Measurements from ENCODE around the gene GOT2. TPM values are rescaled to one million over a fixed set of nuclear protein-coding genes. Genes with fewer than 3 reads are reported as not detected.
"Not testable (repeated sequence)": the region's sequence is repeated elsewhere in the genome, so short reads cannot be mapped to it uniquely, and the experiment has no call there.

The GOT2 gene
- 83.2 and 85.0 TPM in 2 replicates for total RNA-seq

- intact Hi-C loops (cut with micrococcal nuclease), result loop anchor here (1.0 to 5.0 kb wide), 8 partner anchors 22 to 537 kb away; partner anchors contain the start of genes CSNK2A2, GINS3 and SLC38A7
These were observed at the start of gene GOT2 for GRCh38 chr16:58733671-58734458. Gene GOT2 (minus strand): TSS chr16:58734316. CDS start chr16:58734228, 88 bp downstream.

- intact Hi-C loops (cut with micrococcal nuclease), result not testable (repeated sequence)
These were observed 45.2 kb upstream of the GOT2 start for GRCh38 chr16:58779291-58779690.

GRCh38 chr16:58773870-58774269 is 39.8 kb upstream of the GOT2 start:
- intact Hi-C loops (cut with micrococcal nuclease), result no loop called here

- intact Hi-C loops (cut with micrococcal nuclease), result no loop called here
These were observed 34.0 kb upstream of the GOT2 start for GRCh38 chr16:58768145-58768544.

GRCh38 chr16:58767581-58767980 is 33.5 kb upstream of the GOT2 start:
- intact Hi-C loops (cut with micrococcal nuclease), result no loop called here

- intact Hi-C loops (cut with micrococcal nuclease), result loop anchor here (1.0 to 2.0 kb wide), 11 partner anchors 22 to 457 kb away; partner anchors contain the start of genes GINS3, GOT2 and SLC38A7
These were observed 22.7 kb upstream of the GOT2 start for GRCh38 chr16:58756650-58757332.

GRCh38 chr16:58755989-58756649 is 22.0 kb upstream of the GOT2 start:
- intact Hi-C loops (cut with micrococcal nuclease), result loop anchor here (1.0 to 2.0 kb wide), 11 partner anchors 22 to 457 kb away; partner anchors contain the start of genes GINS3, GOT2 and SLC38A7

GRCh38 chr16:58753711-58754134 is 19.6 kb upstream of the GOT2 start:
- intact Hi-C loops (cut with micrococcal nuclease), result no loop called here

GRCh38 chr16:58744497-58744896 is 10.4 kb upstream of the GOT2 start:
- intact Hi-C loops (cut with micrococcal nuclease), result no loop called here

- intact Hi-C loops (cut with micrococcal nuclease), result no loop called here
These were observed 7.9 kb upstream of the GOT2 start for GRCh38 chr16:58741976-58742375.

GRCh38 chr16:58741166-58741565 is 7.0 kb upstream of the GOT2 start:
- intact Hi-C loops (cut with micrococcal nuclease), result no loop called here

GRCh38 chr16:58738672-58739296 is 4.7 kb upstream of the GOT2 start:
- intact Hi-C loops (cut with micrococcal nuclease), result no loop called here

- intact Hi-C loops (cut with micrococcal nuclease), result not testable (repeated sequence)
These were observed 2.2 kb upstream of the GOT2 start for GRCh38 chr16:58736341-58736740.

GRCh38 chr16:58734459-58734787 is 307 bp upstream of the GOT2 start:
- intact Hi-C loops (cut with micrococcal nuclease), result loop anchor here (1.0 to 5.0 kb wide), 8 partner anchors 22 to 537 kb away; partner anchors contain the start of genes CSNK2A2, GINS3 and SLC38A7

GRCh38 chr16:58733248-58733670 is 857 bp downstream of the GOT2 start:
- intact Hi-C loops (cut with micrococcal nuclease), result loop anchor here (5.0 kb wide), 3 partner anchors 146 to 536 kb away; partner anchors contain the start of gene CSNK2A2

- intact Hi-C loops (cut with micrococcal nuclease), result loop anchor here (5.0 kb wide), 3 partner anchors 145 to 535 kb away; partner anchors contain the start of gene CSNK2A2
These were observed 1.4 kb downstream of the GOT2 start for GRCh38 chr16:58732545-58733247.

GRCh38 chr16:58730724-58731370 is 3.3 kb downstream of the GOT2 start:
- intact Hi-C loops (cut with micrococcal nuclease), result loop anchor here (5.0 kb wide), 3 partner anchors 144 to 534 kb away; partner anchors contain the start of gene CSNK2A2

- intact Hi-C loops (cut with micrococcal nuclease), result no loop called here
These were observed 6.1 kb downstream of the GOT2 start for GRCh38 chr16:58727796-58728568.
